GM13977 (cell line): ENCODE results near the gene LGSN.
"Not testable (repeated sequence)": the region's sequence is repeated elsewhere in the genome, so short reads cannot be mapped to it uniquely, and the experiment has no call there.

ENCODE experiments used
- DNase-seq: peaks from one replicate; pipeline ENCODE4 v3.0.0; 2012; ENCODE audit warnings: low spot score
- CTCF ChIP-seq: IDR thresholded peaks from 2 replicates; pipeline ENCODE4 v1.5.1; 2012; ENCODE audit warnings: mild to moderate bottlenecking, control low read depth; ENCODE audit not compliant: insufficient read depth; ENCODE audit errors: extremely low read depth, missing control alignments
- in situ Hi-C: fragments of 300-500 bp; cut with MboI; formaldehyde crosslinking; loops from one replicate; pipeline ENCODE4 v1.12.0; 2022; ENCODE audit warnings: low sequenced_read_pairs, low pct_unique_long_range_greater_than_20kb, mixed read lengths, inconsistent platforms; ENCODE audit not compliant: unreplicated experiment

The LGSN gene

GRCh38 chr6:63333440-63333839 lies 13.7 kb upstream of the LGSN start:
- no peak for TF ChIP-seq CTCF
- in situ Hi-C loops: no loop called here
- DNase-seq: no peak

GRCh38 chr6:63326630-63327029 lies 6.8 kb upstream of the LGSN start:
- in situ Hi-C loops, DNase-seq: not testable (repeated sequence)

GRCh38 chr6:63322981-63323380 lies 3.2 kb upstream of the LGSN start:
- TF ChIP-seq CTCF: no peak
- in situ Hi-C loops: no loop called here
- DNase-seq: no peak

GRCh38 chr6:63321821-63322220 lies 2.0 kb upstream of the LGSN start:
- TF ChIP-seq CTCF: no peak
- in situ Hi-C loops: no loop called here
- no peak for DNase-seq

- in situ Hi-C loops: no loop called here
- no peak for TF ChIP-seq CTCF
- no peak for DNase-seq
These were observed 2.1 kb downstream of the LGSN start for GRCh38 chr6:63317641-63318040.

GRCh38 chr6:63316113-63316512 lies 3.7 kb downstream of the LGSN start:
- DNase-seq: no peak
- TF ChIP-seq CTCF: no peak
- in situ Hi-C loops: no loop called here

- DNase-seq: no peak
- in situ Hi-C loops: no loop called here
- TF ChIP-seq CTCF: no peak
These were observed 6.7 kb downstream of the LGSN start for GRCh38 chr6:63313111-63313510.
